Duodenal mucosa (tissue), 2 donors: ENCODE measurements around the gene NYAP1.
"Not testable (repeated sequence)": the region's sequence is repeated elsewhere in the genome, so short reads cannot be mapped to it uniquely, and the experiment has no call there.

Experiments
- H3K27ac ChIP-seq: one replicate; pipeline ENCODE4 v1.7.0; 2013; ENCODE audit warnings: low read depth, low read length
- H3K27me3 ChIP-seq, 2 donors: one replicate each; pipeline ENCODE4 v1.7.0; 2013; ENCODE audit warnings: low read length in 2 of 2, control low read depth in 1 of 2; ENCODE audit not compliant: insufficient read depth in 2 of 2, control insufficient read depth in 1 of 2
- H3K36me3 ChIP-seq, 2 donors: one replicate each; pipeline ENCODE4 v1.7.0; 2013; ENCODE audit warnings: low read length in 2 of 2, control low read depth in 1 of 2; ENCODE audit not compliant: insufficient read depth in 2 of 2, control insufficient read depth in 1 of 2
- H3K4me1 ChIP-seq, 2 donors: one replicate each; pipeline ENCODE4 v1.7.0; 2013; ENCODE audit warnings: low read length in 2 of 2, control low read depth in 1 of 2; ENCODE audit not compliant: insufficient read depth in 2 of 2, control insufficient read depth in 1 of 2
- H3K4me3 ChIP-seq, 2 donors: one replicate each; pipeline ENCODE4 v1.7.0; 2013; ENCODE audit warnings: low read length in 2 of 2, low read depth in 1 of 2
- H3K9ac ChIP-seq, 2 donors: one replicate each; pipeline ENCODE4 v1.7.0; 2013; ENCODE audit warnings: low read length in 2 of 2, low read depth in 1 of 2
- H3K9me3 ChIP-seq, 2 donors: one replicate each; pipeline ENCODE4 v1.7.0; 2013; ENCODE audit warnings: low read length in 2 of 2, control low read depth in 1 of 2; ENCODE audit not compliant: control insufficient read depth in 1 of 2

The NYAP1 gene

DNA sequence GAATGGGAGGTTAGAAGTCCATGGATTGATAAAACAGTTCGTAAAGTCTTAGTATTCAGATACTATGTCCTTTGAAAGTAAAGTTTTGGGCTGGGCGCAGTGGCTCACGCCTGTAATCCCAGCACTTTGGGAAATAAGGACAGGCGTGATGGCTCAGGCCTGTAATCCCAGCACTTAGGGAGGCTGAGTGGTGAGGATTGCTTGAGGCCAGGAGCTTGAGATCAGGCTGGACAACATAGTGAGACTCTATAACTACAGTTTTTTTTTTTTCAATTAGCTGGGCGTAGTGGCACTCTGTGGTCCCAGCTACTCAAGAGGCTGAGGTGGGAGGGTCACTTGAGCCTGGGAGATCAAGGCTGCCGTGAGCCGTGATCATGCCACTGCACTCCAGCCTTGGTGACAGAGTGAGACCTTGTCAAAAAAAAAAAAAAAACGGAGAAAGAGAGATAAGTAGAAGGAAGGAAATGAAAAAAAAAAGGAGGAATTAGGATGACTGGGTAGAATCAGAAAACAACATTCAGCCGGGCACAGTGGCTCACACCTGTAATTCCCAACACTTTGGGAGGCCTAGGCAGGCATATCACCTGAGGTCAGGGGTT lies 29.6 kb downstream of the NYAP1 start:
- H3K4me3 ChIP-seq, result no peak overlapping the region
- no peak overlapping the region for H3K9ac ChIP-seq
- H3K27me3 ChIP-seq, result no peaks in the 10 kb centered on the region
- H3K36me3 ChIP-seq, result no peaks in the 10 kb centered on the region
- H3K27ac ChIP-seq, result no peak overlapping the region
- H3K9me3 ChIP-seq, result no peaks in the 10 kb centered on the region
- no peaks in the 10 kb centered on the region for H3K4me1 ChIP-seq

DNA sequence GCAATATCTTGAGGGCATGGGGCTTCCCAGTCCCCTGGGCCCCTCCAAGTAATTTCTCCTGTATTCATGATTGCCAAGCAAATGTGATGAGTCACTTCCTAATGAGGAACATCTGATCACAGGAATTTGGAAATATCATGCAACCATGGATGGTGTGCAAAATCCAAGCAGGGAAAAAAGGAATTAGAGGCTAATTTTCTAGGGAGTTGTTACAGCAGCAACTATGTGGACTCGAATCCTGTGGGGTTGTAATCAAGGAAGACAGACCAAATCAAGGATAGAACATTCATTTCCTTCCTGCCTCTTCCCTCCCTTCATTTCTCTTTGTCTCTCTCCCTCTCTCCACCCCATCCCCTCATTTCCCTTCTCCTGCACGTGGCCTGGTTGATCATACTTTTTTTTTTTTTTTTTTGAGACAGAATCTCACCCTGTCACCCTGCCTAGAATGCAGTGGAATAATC lies 31.4 kb downstream of the NYAP1 start:
- H3K4me3 ChIP-seq, result no peak overlapping the region
- no peak overlapping the region for H3K9ac ChIP-seq
- no peaks in the 10 kb centered on the region for H3K27me3 ChIP-seq
- no peaks in the 10 kb centered on the region for H3K36me3 ChIP-seq
- no peaks in the 10 kb centered on the region for H3K4me1 ChIP-seq
- H3K27ac ChIP-seq, result no peak overlapping the region
- H3K9me3 ChIP-seq, result no peaks in the 10 kb centered on the region

DNA sequence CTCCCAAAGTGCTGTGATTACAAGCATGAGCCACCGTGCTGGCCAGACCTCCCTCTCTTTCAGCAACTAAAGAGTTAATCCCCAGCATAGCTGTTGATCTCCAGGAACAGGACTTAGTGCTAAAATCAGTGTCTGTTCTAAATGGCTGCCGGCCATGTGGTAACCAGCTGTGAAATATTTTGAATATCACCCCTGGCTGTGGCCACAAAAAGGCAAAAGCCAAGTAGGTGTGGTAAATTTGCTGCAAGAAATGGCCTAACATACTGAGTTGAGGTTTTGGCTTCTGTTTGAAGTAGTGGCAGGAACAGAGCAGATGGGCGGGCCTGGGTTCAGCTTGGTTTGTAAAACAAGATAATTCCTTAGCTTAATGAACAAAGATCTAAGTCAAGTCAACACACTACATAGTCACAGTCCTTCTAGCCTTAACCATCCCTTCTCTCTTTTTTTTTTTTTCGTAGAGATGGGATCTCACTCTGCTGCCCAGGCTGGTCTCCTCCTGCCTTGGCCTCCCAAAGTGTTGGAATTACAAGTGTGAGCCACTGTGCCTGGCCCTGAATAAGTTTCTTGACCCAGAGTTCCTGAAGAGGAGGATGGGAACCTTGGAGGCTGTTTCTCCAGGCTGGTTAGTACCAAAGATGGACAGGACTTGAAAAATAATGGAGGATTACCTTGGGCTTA lies 32.5 kb downstream of the NYAP1 start:
- no peak overlapping the region for H3K4me3 ChIP-seq
- H3K9ac ChIP-seq, result no peak overlapping the region
- H3K27ac ChIP-seq, result no peak overlapping the region
- H3K4me1 ChIP-seq, result no peaks in the 10 kb centered on the region
- no peaks in the 10 kb centered on the region for H3K36me3 ChIP-seq
- no peaks in the 10 kb centered on the region for H3K27me3 ChIP-seq
- H3K9me3 ChIP-seq, result no peaks in the 10 kb centered on the region

DNA sequence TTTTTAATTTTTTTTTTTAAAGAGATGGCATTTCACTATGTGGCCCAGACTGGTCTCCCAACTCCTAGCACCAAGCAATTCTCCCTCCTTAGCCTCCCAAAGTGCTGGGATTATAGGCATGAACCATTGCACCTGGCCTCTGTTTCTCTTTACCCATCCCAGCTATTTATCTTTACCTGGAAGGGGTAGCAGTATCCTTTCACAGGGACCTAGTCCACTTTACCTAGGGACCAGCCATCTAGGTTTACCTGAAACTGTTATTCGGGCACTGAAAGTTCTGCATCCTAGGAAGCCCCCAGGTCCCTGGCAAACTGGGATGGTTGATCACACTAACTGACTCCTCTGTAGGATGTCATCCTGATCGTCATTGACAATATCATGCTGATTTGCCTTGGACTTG lies 33.6 kb downstream of the NYAP1 start:
- Histone ChIP-seq H3K36me3 (no peaks in the 10 kb centered on the region), H3K27ac (no peak overlapping the region), H3K4me3 (no peak overlapping the region), H3K27me3 (no peaks in the 10 kb centered on the region), H3K9ac (no peak overlapping the region), H3K4me1 (no peaks in the 10 kb centered on the region), H3K9me3 (no peaks in the 10 kb centered on the region)

DNA sequence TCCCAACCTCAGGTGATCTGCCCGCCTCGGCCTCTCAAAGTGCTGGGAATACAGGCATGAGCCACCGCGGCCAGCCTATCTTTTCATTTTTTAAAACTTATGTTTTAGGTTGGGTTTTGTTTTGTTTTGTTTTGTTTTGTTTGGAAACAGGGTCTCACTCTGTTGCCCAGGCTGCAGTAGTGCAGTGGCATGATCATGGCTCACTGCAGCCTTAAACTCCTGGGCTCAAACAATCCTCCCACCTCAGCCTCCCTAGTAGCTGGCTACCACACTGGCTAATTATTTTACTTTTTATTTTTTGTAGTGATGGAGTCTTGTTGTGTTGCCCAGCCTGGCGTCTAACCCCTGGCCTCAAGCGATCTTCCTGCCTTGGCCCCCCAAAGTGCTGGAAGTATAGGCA lies 35.9 kb downstream of the NYAP1 start:
- Histone ChIP-seq H3K36me3 (no peaks in the 10 kb centered on the region), H3K27me3 (no peaks in the 10 kb centered on the region), H3K27ac (no peak overlapping the region), H3K9ac (no peak overlapping the region), H3K4me3 (no peak overlapping the region), H3K4me1 (no peaks in the 10 kb centered on the region), H3K9me3 (no peaks in the 10 kb centered on the region)

DNA sequence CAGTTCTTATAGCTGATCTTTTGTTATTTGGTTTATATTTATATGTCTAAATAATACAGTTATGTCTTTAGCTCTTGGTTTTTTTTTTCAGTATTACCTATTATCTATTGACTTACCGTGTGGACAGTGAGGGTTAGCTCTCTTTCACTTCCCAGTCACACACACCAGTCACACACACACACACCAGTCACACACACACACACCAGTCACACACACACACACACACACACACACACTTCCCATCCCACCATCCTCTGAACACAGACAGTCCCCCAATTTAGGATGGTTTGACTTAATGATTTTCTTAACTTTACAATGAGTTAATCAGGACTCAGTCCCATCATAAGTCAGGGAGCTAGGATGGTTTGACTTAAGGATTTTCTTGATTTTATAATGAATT lies 36.4 kb downstream of the NYAP1 start:
- Histone ChIP-seq H3K27ac (no peak overlapping the region), H3K4me1 (no peaks in the 10 kb centered on the region), H3K4me3 (no peak overlapping the region), H3K27me3 (no peaks in the 10 kb centered on the region), H3K36me3 (no peaks in the 10 kb centered on the region), H3K9me3 (no peaks in the 10 kb centered on the region), H3K9ac (no peak overlapping the region)

DNA sequence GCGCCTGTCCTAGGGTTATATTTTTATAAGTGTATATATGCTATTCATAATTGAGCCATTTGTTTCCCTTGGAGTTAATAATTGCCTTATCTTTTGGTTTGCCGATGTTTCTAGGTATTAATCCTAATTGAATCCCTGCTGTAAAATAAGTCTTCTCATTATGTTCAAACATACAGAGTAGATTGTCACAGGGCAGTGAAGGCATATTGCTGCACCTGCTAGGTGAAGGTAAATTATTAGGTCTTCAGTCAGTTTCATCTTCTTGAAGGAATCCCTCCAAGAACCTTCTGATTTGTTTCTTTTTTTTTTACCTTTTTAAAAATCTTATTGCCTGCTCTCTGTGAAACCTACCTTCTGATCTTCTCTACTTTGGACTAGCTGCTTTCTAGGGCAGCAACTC lies 37.3 kb downstream of the NYAP1 start:
- H3K4me3 ChIP-seq, result no peak overlapping the region
- H3K36me3 ChIP-seq, result no peaks in the 10 kb centered on the region
- no peak overlapping the region for H3K9ac ChIP-seq
- H3K27ac ChIP-seq, result no peak overlapping the region
- H3K9me3 ChIP-seq, result no peaks in the 10 kb centered on the region
- H3K4me1 ChIP-seq, result no peaks in the 10 kb centered on the region
- no peaks in the 10 kb centered on the region for H3K27me3 ChIP-seq

DNA sequence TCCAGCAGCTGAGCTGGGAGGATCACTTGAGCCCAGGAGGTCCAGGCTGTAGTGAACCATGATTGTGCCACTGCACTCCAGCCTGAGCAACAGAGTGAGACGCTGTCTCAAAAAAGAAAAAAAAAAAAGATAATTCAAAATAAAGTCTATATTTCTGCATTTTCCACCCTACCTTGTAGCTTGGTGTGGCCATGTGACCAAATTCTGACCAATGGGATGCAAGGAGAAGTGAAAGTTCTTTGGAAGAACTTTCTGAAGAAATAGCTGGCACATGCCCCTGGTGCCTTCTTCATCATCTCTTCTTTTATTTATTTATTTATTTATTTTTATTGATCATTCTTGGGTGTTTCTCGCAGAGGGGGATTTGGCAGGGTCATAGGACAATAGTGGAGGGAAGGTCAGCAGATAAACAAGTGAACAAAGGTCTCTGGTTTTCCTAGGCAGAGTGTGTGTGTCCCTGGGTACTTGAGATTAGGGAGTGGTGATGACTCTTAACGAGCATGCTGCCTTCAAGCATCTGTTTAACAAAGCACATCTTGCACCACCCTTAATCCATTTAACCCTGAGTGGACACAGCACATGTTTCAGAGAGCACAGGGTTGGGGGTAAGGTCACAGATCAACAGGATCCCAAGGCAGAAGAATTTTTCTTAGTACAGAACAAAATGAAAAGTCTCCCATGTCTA lies 38.3 kb downstream of the NYAP1 start:
- H3K9me3 ChIP-seq, H3K36me3 ChIP-seq, H3K27me3 ChIP-seq, H3K9ac ChIP-seq, H3K27ac ChIP-seq, H3K4me1 ChIP-seq, H3K4me3 ChIP-seq: not testable (repeated sequence)

DNA sequence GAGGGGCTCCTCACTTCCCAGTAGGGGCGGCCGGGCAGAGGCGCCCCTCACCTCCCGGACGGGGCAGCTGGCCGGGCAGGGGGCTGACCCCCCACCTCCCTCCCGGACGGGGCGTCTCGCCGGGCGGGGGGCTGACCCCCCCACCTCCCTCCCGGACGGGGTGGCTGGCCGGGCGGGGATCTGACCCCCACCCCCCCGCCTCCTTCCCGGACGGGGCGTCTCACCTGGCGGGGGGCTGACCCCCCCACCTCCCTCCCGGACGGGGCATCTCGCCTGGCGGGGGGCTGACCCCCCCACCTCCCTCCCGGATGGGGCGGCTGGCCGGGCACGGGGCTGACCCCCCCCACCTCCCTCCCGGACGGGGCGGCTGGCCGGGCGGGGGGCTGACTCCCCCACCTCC lies 39.5 kb downstream of the NYAP1 start:
- H3K9ac ChIP-seq, H3K27me3 ChIP-seq, H3K27ac ChIP-seq, H3K9me3 ChIP-seq, H3K4me3 ChIP-seq, H3K36me3 ChIP-seq, H3K4me1 ChIP-seq: not testable (repeated sequence)

DNA sequence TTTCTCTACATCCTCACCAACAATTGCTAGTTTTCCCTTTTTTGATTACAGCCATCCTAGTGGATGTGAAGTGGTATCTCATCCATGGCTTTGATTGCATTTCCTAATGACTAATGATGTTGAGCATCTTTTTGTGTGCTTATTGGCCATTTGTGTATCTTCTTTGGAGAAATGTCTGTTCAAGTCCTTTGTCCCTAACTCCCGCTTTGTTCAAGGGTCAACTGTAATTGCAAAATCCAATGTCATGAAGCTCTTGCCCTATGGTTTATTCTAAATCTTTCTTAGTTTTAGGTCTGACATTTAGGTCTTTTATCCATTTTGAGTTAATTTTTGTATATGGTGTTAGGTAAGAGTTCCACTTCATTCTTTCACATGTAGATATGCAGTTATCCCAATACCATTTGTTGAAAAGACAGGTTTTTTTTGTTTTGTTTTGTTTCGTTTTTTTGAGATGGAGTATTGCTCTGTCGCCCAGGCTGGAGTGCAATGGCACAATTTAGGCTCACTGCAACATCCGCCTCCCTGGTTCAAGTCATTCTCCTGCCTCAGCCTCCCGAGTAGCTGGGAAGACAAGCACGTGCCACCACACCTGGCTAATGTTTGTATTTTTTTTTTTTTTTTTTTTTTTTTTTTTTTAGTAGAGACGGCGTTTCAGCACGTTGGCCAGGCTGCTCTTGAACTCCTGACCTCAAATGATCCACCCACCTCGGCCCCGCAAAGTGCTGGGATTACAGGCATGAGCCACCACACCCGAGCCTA lies 44.6 kb downstream of the NYAP1 start:
- not testable (repeated sequence) for H3K9me3 ChIP-seq, H3K9ac ChIP-seq, H3K27ac ChIP-seq, H3K27me3 ChIP-seq, H3K4me1 ChIP-seq, H3K36me3 ChIP-seq, H3K4me3 ChIP-seq
